ENCODE results near the gene ZNF609.

- TF ChIP-seq RAD21 (IDR thresholded peaks at IDR 0.05): no peak
- no peak for TF ChIP-seq YY1 (IDR thresholded peaks at IDR 0.05)
- no peak for TF ChIP-seq CTCF (IDR thresholded peaks at IDR 0.05; ENCODE audit: low read depth, low read length, missing input control)
- no peak for TF ChIP-seq TAF1 (conservative IDR thresholded peaks at IDR 0.05)
- TF ChIP-seq GABPA (IDR thresholded peaks at IDR 0.05 in 1 of 2, conservative IDR thresholded peaks at IDR 0.05 in 1 of 2): no peak
- TF ChIP-seq SP1 (IDR thresholded peaks at IDR 0.05): no peak
- TF ChIP-seq JUND (IDR thresholded peaks at IDR 0.05): no peak
- TF ChIP-seq HNF4A (conservative IDR thresholded peaks at IDR 0.05): no peak
- no peak for TF ChIP-seq FOXA1 (IDR thresholded peaks at IDR 0.05)
- no peak for TF ChIP-seq MAX (IDR thresholded peaks at IDR 0.05)
Observed at GRCh38 chr15:64485796-64486195, 25.4 kb downstream of the ZNF609 start.

All from liver (tissue), 3 donors.